Measurements from ENCODE around the gene TRAF7.

TRAF7 gene

GRCh38 chr16:2147378-2147777 is 8.2 kb upstream of the TRAF7 start:
- TF ChIP-seq, protein P1, sequence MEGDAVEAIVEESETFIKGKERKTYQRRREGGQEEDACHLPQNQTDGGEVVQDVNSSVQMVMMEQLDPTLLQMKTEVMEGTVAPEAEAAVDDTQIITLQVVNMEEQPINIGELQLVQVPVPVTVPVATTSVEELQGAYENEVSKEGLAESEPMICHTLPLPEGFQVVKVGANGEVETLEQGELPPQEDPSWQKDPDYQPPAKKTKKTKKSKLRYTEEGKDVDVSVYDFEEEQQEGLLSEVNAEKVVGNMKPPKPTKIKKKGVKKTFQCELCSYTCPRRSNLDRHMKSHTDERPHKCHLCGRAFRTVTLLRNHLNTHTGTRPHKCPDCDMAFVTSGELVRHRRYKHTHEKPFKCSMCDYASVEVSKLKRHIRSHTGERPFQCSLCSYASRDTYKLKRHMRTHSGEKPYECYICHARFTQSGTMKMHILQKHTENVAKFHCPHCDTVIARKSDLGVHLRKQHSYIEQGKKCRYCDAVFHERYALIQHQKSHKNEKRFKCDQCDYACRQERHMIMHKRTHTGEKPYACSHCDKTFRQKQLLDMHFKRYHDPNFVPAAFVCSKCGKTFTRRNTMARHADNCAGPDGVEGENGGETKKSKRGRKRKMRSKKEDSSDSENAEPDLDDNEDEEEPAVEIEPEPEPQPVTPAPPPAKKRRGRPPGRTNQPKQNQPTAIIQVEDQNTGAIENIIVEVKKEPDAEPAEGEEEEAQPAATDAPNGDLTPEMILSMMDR (IDR thresholded peaks at IDR 0.05; ENCODE audit: insufficient read depth, low read depth, low read length, missing control alignments), result no peak
- no peak for DNase-seq (ENCODE audit: low read depth)
- H3K4me3 ChIP-seq (ENCODE audit: low read depth, low read length), result no peak overlapping the region

DNA sequence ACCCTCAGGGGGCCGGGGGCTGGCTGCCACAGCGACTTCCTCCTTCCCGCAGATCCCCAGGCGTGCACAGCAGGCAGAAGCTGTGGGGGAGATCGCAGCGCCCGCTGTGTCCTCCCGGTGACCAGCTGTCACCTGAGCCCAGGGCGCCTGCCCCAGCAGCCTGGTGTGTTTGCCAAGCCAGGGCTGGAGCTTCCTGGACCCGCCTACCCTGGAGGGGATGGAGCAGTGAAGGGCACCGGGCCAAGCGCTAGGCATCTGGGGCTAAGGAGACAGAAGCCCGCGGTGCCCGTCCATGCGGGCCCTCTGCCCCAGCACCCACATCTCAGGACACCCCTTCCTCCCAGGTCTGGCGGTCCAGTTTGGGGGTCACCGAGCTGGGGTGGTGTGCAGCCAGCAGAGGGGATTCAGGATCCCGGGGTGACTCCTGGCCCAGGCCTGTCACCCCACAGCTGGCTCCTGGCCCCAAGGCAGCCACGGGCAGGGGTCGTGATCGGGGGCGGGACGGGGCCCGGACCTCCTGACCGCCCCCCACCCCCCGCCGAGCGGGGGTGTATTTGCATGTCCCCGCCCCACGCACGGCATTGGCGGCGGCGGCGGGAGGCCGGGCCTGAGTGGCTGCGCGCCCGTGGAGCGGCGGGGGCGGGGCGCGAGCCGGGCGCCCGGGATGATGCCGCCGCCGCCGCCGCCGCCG is 7.5 kb upstream of the TRAF7 start, which contains the start of gene RAB26:
RAB26 (plus strand) TSS at position 645 of the 691 bp plus-strand sequence. CDS start 159 bp downstream, outside the sequence.
- peak; percentile 44 for DNase-seq (ENCODE audit: low read depth)
- TF ChIP-seq, protein P1 (IDR thresholded peaks at IDR 0.05; ENCODE audit: insufficient read depth, low read depth, low read length, missing control alignments), result no peak
- peak within 1 kb of the TSS; percentile 32 for H3K4me3 ChIP-seq (ENCODE audit: low read depth, low read length)

DNA sequence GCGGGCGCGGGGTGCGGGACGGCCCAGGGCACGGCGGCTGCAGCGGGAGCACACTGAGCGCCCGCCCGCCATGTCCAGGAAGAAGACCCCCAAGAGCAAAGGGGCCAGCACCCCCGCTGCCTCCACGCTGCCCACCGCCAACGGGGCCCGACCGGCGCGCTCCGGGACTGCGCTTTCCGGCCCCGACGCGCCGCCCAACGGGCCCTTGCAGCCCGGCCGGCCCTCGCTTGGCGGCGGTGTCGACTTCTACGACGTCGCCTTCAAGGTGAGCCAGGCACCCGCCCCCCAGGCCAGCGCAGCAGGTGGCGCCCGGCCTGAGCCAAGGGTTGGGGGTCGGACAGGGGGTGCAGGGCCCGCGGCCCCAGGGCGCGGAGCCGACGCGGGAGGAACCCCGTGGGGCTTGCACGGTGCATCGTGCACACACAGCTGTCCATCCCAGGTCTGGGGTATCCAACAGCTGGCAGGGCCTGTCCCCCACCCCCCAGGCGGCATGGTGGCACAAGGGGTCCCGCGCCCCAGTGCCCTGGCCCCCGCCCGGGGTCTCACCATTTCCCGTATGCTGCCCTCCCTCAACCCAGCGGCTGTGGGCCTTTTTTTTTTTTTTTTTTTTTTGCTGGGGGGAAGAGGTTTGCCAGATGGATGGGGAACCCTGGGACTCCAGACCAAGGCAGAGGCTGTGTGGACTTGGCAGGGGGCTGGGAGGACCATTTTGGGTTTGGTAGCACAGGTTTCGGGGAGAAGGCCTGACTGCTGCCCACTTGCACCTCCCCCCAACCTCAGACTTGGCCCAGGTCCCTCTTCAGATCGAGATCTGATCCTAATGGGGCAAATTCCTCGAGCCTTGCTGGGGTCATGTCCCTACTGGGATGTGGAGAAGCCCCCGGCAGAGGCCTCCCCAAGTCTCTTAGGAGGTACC is 6.6 kb upstream of the TRAF7 start:
- H3K4me3 ChIP-seq (ENCODE audit: low read depth, low read length), result peak overlapping the region; percentile 32
- TF ChIP-seq, protein P1 (IDR thresholded peaks at IDR 0.05; ENCODE audit: insufficient read depth, low read depth, low read length, missing control alignments), result no peak
- DNase-seq (ENCODE audit: low read depth), result peak; percentile 45

DNA sequence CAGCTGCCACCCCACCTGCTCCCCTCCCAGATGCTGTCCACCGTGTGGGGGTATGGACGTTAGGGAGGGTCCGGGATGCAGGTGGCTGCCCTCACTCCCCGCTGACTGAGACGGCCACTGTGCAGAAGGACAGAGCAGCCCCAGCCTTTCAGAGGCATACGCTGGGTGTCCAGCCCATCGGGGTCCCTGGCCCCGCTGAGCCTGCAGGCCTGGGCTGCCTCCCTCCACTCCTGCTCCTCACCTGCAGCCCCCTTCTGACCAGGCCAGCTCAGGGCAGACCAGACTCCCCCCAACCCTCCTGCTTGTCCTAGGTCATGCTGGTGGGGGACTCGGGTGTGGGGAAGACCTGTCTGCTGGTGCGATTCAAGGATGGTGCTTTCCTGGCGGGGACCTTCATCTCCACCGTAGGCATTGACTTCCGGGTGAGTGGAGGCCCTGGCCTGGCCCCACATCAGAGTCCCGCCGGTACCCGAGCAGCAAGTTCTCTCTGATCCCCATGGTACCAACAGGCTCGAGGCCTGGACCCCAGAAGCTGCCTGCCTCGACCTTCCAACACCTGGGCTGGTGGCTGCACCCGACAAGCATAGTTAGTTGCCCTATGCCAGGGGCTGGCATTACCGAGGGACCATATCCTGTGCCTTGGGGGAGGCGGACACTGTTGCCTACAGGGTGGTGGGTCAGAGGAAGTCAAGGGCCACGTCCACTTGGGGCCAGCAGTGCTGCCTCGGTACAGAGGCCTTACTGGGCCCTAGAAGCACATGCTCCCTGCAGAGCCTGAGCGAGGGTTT is 5.8 kb upstream of the TRAF7 start:
- no peak overlapping the region for H3K4me3 ChIP-seq (ENCODE audit: low read depth, low read length)
- TF ChIP-seq, protein P1 (IDR thresholded peaks at IDR 0.05; ENCODE audit: insufficient read depth, low read depth, low read length, missing control alignments), result no peak
- DNase-seq (ENCODE audit: low read depth), result peak; percentile 63

- H3K4me3 ChIP-seq (ENCODE audit: low read depth, low read length), result no peak overlapping the region
- peak; percentile 69 for DNase-seq (ENCODE audit: low read depth)
- TF ChIP-seq, protein P1 (IDR thresholded peaks at IDR 0.05; ENCODE audit: insufficient read depth, low read depth, low read length, missing control alignments), result no peak
These were observed 5.0 kb upstream of the TRAF7 start for GRCh38 chr16:2150418-2151187.

All from GM12865 (cell line).